DND-41 (cell line): Measurements from ENCODE around the gene XPNPEP3.

Source experiments
- EZH2 ChIP-seq: IDR thresholded peaks from 3 replicates; pipeline ENCODE4 v1.6.1; 2012; ENCODE audit warnings: borderline replicate concordance, low read depth, mild to moderate bottlenecking, moderate library complexity, low read length, inconsistent platforms; ENCODE audit not compliant: severe bottlenecking
- TF ChIP-seq, protein P1 (sequence below): IDR thresholded peaks from 2 replicates; pipeline ENCODE4 v1.5.1; 2012; ENCODE audit warnings: borderline replicate concordance, low read length, moderate library complexity, mild to moderate bottlenecking; ENCODE audit not compliant: poor library complexity, severe bottlenecking; ENCODE audit errors: extremely low read depth

DNA sequence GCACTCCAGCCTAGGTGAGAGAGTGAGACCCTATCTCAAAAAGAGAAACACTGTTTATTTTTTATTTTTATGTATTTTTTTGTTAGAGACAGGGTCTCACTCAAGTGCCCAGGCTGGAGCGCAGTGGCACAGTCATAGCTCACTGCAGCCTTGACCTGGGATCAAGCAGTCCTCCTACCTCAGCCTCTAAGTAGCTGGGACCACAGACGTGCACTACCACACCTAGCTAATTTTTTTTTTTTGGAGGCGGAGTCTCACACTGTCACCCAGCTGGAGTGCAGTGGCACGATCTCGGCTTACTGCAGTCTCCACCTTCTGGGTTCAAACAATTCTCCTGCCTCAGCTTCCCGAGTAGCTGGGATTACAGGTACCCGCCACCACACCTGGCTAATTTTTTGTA, 100.7 kb downstream of the XPNPEP3 start:
- TF ChIP-seq, protein P1, sequence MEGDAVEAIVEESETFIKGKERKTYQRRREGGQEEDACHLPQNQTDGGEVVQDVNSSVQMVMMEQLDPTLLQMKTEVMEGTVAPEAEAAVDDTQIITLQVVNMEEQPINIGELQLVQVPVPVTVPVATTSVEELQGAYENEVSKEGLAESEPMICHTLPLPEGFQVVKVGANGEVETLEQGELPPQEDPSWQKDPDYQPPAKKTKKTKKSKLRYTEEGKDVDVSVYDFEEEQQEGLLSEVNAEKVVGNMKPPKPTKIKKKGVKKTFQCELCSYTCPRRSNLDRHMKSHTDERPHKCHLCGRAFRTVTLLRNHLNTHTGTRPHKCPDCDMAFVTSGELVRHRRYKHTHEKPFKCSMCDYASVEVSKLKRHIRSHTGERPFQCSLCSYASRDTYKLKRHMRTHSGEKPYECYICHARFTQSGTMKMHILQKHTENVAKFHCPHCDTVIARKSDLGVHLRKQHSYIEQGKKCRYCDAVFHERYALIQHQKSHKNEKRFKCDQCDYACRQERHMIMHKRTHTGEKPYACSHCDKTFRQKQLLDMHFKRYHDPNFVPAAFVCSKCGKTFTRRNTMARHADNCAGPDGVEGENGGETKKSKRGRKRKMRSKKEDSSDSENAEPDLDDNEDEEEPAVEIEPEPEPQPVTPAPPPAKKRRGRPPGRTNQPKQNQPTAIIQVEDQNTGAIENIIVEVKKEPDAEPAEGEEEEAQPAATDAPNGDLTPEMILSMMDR: no peak
- no peak for TF ChIP-seq EZH2
